GM18858 (cell line): ENCODE results near the gene TFF1.

ENCODE experiments used
- ATAC-seq: cut with Tn5 transposase; IDR thresholded peaks from one replicate; pipeline ENCODE4 v1.9.1; 2021; ENCODE audit not compliant: unreplicated experiment

TFF1 gene

GRCh38 chr21:42321231-42321630 lies 45.1 kb downstream of the TFF1 start:
- no peak for ATAC-seq

GRCh38 chr21:42320791-42321190 lies 45.5 kb downstream of the TFF1 start:
- ATAC-seq: no peak

GRCh38 chr21:42319851-42320572 lies 46.3 kb downstream of the TFF1 start:
- ATAC-seq: no peak

- ATAC-seq: no peak
Measured at GRCh38 chr21:42319376-42319775, 47.0 kb downstream of the TFF1 start.

GRCh38 chr21:42317826-42318746 lies 48.2 kb downstream of the TFF1 start:
- no peak for ATAC-seq

GRCh38 chr21:42317341-42317741 lies 49.0 kb downstream of the TFF1 start:
- ATAC-seq: no peak

- ATAC-seq: no peak
Measured at GRCh38 chr21:42316891-42317290, 49.4 kb downstream of the TFF1 start.

- ATAC-seq: no peak
Measured at GRCh38 chr21:42315296-42315891, 50.9 kb downstream of the TFF1 start, which contains the start of gene TFF3. TSS of gene TFF3 (minus strand) at chr21:42315409. CDS start at chr21:42315374, 35 bp downstream.

- no peak for ATAC-seq
Measured at GRCh38 chr21:42314616-42315295, 51.6 kb downstream of the TFF1 start.

GRCh38 chr21:42313501-42313969 lies 52.8 kb downstream of the TFF1 start:
- ATAC-seq: no peak

- no peak for ATAC-seq
Measured at GRCh38 chr21:42312626-42313104, 53.7 kb downstream of the TFF1 start.
